Activated CD4-positive, alpha-beta T cell treated with anti-CD3 and anti-CD28 coated beads, Interleukin-2, amount 10 ng/mL, durations not matched to agents 24 days and 14 days (primary cell): ENCODE data around the gene CAMKMT. TPM values are rescaled to one million over a fixed set of nuclear protein-coding genes. Genes with fewer than 3 reads are reported as not detected.

ENCODE experiments used
- total RNA-seq: library from RNA; stranded (reverse); gene quantifications from 2 replicates; pipeline ENCODE4 v1.2.3, GENCODE V29; 2022

CAMKMT gene
- total RNA-seq, 1 donor from 2014 or later, result 16.2 TPM

Other genes with a start within 250 kb of the CAMKMT start
- gene PPM1B, start 193.1 kb upstream of the CAMKMT start, total RNA-seq, result 38.9 and 42.0 TPM in 2 replicates
- gene SLC3A1, start 86.5 kb upstream of the CAMKMT start, total RNA-seq, result not detected in 2 replicates
- 32.7 and 33.3 TPM in 2 replicates for gene PREPL, start 453 bp upstream of the CAMKMT start, total RNA-seq